OCI-M1 (cell line): Measurements from ENCODE around the gene GJB2.

Experiments
- DNase-seq: peaks from one replicate; lab custom pipeline; 2025; lab: John Stamatoyannopoulos, UW

Gene GJB2

DNA sequence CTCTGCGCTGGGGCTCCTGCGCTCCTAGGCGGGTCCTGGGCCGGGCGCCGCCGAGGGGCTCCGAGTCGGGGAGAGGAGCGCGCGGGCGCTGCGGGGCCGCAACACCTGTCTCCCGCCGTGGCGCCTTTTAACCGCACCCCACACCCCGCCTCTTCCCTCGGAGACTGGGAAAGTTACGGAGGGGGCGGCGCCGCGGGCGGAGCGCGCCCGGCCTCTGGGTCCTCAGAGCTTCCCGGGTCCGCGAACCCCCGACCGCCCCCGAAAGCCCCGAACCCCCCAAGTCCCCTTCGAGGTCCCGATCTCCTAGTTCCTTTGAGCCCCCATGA is at the start of gene GJB2:
Gene GJB2, minus strand, starts transcription at position 103 of the 326 bp plus-strand sequence. CDS start 3,357 bp downstream, outside the sequence.
- no peak for DNase-seq

DNA sequence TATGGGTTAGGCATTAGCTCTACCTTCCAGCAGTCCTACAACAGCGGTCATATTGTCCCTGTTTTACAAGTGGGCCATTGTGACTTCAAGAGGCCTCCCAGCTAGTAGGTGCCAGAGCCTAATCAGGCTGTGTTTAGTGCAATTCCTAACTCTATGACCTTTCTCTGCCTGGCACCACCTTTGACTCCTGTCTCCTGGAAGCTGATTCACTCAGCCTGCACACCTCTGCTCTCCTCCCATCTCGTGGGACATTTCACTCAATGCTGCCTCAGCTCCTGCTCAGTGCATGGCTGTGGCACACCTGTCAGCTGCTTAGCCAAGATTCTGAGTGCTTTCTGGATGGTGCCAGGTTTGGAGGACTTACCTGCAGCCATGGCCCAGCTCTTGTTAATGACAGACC is 48.9 kb upstream of the GJB2 start:
- DNase-seq, result no peak

DNA sequence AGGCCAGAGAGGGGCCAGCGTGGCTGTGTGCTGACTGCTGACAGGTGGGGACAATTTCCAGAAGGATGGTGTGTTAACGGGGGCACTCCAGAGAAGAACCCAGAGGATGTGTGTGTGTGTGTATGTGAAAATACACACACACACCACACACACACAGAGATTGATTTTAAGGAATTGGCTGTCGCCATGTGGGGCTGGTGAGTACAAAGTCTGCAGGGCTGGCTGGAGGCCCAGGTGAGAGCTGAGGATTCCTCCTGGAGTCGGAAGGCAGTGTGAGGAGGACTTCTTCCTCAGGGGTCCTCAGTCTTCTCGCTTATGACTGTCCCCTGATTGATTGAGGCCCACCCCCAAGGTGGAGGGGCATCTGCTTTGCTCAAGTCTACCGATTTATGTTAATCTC is 47.0 kb upstream of the GJB2 start:
- no peak for DNase-seq

DNA sequence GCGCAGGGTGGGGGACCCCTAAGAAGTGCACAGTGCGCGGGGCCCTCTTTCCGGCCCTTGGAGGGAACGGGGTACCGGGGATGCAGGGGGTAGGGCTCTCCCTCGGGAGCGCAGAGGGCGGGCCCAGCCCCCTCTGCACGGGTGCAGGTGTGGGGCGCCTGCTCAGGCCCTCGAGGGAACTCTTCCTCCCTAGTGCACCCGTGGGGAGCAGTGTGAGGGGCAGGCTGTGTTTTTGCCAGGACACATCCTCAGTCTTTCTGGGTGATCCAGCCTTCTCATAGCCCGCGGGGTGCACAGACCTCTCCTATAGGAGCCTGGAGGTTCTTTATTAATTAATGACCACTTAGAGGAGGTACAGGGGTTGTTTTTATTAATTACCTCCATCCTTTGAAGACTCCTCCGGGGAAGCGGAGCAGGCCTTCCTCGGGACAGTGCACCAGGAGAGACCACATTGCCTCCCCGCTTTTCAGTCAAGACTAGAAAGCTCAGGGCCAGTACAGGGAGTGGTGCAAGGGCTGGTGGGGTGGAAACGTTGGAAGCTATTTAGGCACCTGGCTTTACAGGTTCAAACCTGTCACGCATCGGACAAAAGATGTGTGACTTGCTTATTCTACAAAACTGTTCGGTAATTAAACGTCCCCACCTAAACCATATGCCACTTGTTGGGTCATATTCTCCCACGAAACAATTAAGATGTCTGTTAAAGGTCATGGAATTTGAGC is 40.0 kb upstream of the GJB2 start:
- DNase-seq, result no peak

DNA sequence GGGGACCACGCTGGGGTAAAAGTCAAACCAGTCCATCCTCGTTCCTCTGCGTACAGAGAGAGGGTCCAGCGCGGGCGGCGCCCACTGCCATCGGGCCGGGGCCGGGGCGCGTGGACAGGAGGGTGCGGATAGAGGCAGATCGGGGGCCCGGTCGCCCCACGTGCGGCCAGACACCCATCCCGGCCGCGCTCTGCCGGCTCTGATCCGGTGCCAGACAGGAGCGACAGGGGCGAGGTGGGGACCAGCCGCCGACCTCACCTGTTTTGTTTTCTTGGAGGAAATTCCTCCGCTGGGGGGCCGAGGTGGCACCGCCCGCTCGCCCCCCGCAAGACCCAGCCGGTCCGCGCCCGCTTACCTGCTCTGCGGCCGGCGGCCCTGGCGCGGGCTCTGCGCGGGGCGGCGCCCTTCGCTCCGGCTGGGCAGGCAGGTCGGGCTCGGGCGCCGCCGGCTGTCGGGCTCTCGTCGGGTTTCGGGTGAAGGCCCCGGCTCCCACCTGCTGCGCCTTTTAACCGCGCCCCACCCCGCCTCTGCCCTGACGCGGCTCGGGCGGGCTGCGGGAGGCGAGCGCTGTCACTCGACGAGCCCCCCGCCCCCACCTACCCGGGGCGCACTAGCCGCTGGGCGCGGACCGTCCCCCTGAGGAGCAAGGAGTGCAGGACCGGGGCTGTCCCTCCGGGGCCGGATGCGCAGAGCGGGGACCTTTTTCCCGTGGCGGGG is 39.3 kb upstream of the GJB2 start, which contains the start of gene GJB6:
Gene GJB6, minus strand, starts transcription at position 481 of the 717 bp plus-strand sequence. CDS start 8,839 bp downstream, outside the sequence.
- DNase-seq, result no peak

DNA sequence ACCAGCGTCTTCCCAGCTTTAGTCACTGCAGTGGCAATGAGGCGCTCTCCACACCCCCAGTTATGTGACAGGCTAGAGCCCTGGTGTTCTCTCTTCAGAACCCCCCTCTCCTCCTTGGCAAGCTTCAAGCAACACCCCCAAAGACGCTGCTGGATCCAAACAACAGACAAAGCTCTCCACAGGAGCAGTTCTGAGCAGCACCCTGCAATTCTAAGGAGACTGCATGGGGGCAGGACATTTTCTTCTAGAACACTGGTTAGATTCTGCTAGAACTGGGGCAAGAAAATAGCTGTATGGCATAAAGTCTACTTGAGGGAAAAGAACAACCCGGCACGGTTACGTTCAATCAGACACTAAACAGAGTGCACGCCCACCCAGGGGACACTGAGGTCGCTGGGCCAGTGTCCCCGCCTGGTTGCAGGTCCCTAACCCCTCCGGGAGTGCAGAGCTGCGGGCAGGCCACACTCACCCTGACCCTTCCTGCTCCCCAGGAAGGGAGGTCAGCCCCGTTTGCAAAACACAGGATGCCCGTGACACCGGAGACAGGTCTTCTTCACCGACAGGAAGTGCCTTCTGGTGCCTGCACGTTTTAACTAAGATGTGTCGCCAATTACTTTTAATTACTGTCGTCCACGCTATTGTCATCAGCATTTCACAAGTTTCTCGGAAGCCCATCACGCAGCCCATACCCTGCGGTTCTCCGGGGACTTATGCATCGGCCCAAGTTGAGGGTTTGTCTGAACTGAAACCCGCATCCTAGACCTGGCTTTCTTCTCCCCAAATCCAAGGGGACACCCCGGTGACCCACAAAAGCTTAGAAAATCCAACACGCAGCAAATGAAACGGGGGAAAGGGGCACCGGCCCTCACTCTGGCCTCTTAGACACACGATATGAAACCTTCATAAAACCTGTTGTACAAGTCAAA is 38.4 kb upstream of the GJB2 start:
- DNase-seq, result no peak

DNA sequence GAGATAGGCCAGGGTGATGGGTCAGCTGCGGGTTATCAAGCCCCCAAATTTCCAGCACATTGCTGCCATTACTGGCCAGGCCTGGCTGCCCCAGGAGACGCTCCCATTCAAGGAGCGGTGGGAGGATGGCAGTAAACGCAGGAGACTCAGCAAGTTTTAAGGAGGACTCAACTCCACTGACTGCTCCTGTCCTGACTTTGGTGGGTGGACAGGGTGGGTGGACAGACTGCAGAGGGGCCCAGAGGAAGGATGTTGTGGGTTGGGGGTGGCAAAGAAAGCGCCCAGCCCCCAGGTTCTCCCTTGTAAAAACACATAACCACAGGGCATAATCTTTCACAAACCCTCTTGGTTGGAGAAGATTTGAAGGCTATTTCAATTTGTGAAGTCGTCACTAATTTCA is 35.0 kb upstream of the GJB2 start:
- no peak for DNase-seq

DNA sequence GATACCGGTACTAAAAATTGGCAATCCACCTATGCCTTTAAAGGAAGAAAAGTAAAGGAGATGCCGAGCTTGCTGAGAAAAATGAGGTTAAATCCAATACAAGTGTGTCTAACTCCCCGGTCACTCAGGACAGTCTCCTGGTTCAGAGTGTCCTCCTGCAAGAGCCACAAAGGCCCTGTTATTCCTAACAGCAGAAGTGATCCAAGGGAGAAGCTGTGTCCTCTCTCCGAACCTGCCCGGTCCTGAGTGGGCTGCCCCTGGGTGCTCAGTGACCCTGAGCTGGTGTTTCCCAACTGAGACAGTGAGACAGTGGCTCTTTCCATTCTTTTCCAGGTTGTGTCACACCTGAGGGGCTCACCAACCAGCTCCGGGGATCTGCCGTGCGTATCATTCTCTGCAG is 34.5 kb upstream of the GJB2 start:
- no peak for DNase-seq

DNA sequence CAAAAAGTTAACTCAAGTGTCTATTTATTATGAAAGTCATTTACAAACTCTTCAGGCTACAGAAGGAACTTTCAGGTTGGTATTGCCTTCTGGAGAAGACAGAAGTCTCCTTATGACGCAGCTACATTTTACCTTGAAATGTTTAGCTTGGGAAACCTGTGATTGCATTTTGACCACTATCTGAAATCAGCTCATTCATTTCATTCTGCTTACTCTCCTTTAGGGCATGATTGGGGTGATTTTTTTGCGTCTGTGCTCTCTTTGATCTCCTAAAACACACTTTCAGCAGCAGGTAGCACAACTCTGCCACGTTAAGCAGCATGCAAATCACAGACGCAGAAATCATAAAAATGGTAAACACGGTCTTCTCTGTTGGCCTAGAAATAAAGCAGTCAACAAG is 29.8 kb upstream of the GJB2 start:
- DNase-seq, result no peak

DNA sequence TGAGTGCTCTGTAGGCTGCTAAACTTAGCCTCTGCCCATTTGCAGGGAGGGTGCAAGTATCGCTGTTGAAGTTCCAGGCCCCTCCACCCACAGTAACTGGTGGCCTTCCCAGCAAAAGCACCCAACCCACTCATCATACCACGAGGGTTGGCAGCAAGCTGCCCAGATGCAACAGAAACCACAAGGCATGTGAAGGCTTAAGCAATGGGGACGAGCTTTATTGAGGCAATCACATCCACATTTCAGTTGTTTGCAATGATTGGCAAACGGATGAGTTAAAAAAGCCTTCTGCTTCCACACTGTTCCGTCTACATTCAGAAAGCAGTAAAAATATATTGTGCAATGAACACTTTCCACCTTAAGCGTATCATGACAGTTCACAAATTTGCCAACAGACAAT is 29.0 kb upstream of the GJB2 start:
- no peak for DNase-seq

DNA sequence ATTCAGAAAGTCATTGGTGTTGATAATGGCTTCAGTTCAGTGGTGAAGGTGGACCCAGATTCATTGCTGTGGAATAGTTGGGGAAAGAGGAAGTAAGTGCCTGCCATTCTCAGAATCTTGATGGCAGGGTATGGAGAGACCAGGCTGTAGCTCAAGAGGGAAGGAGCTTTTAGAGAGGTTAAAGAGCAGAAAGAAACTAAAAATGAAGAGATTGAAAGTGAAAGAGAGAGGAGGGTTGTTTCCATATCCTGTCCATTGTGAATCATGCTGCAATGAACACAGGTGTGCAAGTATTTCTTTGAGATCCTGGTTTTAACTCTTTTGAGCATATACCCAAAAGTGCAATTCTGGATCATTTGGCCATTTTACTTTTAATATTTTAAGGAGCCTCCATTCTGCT is 26.8 kb upstream of the GJB2 start:
- peak; percentile 57 for DNase-seq

DNA sequence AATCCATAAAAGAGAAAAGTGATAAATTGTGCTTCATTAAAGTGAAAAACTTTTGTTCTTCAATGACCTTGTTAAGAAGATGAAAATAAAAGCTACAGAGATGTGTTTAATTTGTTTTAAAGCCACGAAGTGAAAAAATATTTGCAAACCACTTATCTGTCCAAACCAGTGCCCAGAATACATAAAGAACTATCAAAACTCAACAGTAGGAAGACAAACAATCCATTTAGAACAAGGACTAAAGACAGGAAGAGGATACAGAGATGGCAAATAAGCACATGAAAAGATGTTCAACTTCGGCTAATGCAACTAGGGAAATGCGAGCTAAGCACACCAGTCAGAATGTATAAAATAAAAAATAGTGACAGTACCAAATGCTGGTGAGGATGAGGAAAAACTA is 24.4 kb upstream of the GJB2 start:
- no peak for DNase-seq

DNA sequence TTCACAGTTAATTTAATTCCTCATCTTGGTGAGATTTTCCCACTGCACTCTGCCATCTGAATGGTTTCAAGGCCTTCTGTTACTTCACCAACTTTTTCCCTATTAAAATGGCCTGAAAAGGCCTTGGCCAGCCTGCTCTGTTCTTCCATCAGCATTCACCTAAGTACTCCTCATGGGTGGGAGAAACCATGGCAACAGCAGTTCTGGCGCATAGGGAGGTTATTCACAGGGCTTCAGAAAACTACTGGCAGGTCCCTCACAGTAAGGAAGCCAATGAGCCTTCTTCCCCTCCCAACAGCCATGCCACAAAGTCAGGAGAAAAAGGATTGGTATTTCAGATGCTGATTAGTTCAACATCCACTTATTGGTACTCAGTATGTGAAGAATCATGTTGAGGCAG is 17.2 kb upstream of the GJB2 start:
- DNase-seq, result no peak

DNA sequence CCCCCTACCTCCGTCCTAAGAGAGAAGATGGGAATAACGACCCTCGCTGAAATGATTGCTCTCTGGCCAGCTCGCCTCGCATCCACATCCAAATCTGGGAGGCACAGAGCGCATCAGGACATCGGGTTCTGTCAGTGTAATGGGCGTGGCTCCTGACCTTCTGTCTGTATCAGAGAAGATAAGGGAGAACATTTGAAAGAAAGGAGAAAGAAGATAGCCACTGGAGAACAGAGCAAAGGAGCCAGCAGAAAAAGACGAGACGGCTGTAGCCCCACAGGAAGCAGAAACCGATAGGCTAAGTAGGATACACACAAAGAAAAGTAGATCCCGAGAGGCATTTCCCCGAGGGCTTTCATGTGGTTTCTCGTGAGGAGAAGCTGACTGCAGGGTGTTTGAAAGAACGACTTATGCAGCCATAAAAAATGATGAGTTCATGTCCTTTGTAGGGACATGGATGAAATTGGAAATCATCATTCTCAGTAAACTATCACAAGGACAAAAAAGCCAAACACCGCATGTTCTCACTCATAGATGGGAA is 14.0 kb upstream of the GJB2 start:
- peak; percentile 60 for DNase-seq

DNA sequence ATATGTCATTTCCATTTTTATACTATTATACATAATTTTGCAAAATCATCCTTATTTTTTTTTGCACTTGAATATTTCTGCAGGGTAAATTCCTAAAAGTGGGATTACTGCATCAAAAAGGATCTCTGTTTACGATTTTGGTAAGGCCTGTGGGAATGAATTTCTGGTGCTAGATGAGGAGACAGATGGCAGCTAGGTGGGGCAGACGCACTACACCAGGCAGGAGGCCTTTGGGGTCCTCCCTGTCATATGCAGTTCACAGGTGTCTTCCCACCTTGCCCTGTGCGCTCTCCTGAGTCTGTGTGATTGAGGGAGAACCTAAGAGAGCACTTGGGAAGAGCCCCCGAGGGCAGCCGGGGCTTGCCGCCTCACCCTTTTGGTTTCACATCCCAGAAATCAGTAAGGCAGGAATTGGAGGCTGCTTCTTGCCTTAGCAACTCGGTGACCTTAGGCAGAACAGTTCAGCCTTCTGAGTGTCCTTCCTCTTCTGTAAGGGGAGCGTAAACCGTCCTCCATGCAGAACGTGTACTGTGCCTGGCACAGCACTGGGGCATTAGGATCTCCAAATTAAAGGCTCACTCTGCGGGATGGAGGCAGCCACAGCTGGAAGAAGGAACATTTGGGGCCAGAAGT is 13.4 kb upstream of the GJB2 start:
- DNase-seq, result no peak

DNA sequence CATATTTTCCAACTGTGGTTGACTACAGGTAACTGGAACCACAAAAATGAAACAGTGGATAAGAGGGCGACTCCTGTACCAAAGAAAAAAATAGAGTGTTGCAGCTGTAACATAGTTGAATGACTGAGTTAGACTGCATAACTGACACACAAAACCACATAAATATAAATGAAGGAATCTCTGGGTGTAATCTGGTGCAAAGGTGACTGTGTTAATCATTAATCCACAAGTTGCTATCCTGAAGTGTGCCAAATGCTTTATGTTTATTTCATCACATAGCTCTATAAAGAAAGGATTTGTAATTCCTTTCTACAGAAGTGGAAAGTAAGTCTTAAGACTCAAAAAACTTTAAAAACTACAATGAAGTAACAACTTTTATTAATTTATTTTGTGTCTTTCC is 6.0 kb upstream of the GJB2 start:
- no peak for DNase-seq

DNA sequence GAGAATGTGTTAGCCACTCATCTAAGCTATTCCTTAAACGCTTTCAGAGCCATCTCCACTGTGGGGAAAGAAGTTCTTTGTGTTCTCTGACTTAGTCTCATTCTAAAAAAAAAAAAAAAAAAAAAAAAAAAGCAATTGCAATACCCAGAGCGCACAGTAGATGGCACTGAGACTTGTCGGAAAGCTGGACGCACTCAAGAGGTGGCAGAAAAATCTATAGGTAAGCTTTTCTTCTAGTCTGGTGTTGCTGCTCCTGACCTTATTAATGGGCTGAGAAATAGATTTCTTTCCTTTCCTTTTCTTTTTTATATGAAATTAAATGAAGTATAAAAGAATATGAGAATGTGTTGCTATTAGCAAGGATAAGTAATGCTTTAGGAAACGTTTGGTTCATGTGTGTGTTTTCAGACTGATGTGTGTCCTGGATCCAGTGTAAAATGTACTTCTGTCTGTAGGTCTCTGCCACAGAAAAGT is 4.7 kb upstream of the GJB2 start:
- peak; percentile 53 for DNase-seq

DNA sequence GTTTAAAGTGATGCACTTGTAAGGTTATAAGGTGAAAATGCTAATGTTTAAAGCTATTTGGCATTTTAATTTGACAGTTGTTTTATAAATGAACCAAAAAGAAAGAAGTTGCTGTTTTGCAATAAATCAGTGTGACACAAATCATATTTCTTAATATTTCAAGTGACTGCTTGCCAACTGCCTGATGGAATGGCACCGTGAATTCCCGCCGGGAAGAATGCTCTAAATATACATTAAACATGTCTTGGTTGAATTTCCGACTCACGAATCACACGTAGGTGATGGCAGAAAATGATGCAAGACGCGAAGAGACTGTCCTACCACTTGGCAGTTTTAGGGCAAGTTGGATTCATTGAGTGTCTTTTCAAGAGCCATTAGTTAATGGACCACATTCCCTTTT is 3.1 kb upstream of the GJB2 start:
- DNase-seq, result no peak

DNA sequence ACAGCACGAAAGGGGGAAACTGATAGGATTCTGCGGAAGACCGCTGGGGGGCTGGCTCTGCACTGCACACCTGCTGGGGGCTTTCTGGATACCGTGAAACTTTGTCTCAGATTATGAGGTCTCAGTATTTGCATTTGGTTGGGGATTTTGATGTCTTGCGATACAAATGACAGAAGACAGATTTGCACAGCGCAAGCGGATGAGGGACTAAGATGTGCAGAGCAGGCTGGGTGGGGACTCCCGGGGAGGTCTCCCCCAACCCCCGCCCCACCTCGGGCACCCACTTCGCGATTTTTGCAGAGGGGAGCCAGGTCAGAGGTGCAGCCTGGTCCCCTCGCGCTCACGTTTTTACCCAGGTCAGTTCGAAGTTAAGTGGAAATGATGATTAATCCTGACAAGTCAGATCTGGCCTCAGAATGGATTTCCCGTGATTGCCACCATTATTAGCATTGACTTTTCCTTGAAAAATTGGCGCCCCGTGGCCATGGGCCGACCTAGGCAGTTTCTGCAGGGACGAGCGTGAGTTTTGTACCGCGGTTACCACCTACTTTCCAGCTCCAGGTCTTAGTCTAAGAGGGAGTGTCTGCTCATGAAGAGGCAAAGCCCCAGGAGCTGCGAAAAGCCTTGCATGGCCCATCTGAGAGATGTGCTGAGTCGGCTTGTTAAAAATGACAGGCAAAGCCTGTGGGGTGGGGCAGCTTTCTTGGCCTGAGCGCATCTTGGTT is 1.3 kb upstream of the GJB2 start:
- no peak for DNase-seq

DNA sequence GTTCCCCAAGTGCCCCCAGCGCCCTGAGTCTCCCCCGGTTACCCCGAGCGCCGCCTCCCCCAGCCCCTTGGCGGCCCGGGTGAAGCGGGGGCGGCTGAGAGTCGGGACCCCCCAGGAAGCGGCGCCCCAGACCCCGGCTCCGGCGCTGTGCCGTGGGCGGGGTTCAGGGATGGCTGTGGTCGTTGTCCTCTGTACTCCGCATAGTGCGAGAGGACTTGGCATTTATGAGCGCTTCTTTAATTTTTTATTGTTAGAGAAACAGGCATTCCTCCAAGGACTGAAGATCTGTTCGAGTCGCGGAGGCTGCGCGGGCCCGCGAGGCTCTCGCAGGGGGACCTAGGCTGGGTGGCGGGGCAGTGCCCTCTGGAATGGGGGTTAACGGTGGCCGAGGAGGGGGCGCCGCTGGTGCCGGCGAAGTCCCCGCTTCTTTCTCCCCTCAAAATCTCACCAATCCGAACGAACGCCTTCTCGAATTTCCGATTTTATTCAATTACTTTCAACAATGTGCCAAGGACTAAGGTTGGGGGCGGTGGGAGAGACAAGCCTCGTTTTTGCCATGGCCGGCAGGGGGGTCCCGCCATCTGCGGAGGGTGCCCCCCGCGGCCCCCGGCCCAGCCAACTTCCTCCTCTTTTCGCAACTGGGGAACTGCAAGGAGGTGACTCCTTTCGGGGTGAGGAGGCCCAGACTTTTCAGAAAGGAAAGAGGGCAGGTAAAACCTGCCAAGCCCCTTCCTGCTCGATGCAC is 596 bp upstream of the GJB2 start:
- no peak for DNase-seq
